H1 (cell line): ENCODE data around the gene FAM181A. TPM values are rescaled to one million over a fixed set of nuclear protein-coding genes. Genes with fewer than 3 reads are reported as not detected.

ENCODE experiments used
- CTCF ChIA-PET: fragments of 300-600 bp; sonication (Branson Sonifier 250); formaldehyde crosslinking; loops from one replicate; lab custom pipeline; 2021; ENCODE audit not compliant: partially characterized antibody; lab: Charles Lee
- POLR2A ChIA-PET: fragments of 300-600 bp; sonication (Branson Sonifier 250); formaldehyde crosslinking; loops from one replicate; lab custom pipeline; 2021; ENCODE audit warnings: inconsistent platforms; ENCODE audit not compliant: partially characterized antibody; lab: Charles Lee
- DNase-seq, 2 experiments: peaks; one replicate each; pipeline versions ENCODE4 v3.0.0 to v3.0.0-alpha.2; 2010 to 2022; ENCODE audit warnings: low spot score in 2 of 2, low read depth in 1 of 2, mixed read lengths in 1 of 2
- FAIRE-seq: peaks from 2 replicates; lab custom pipeline; 2011; peaks lifted over from hg19 to GRCh38; lab: Jason Lieb, UNC
- H2AFZ ChIP-seq: 2 replicates; pipeline ENCODE4 v1.8.1; 2012; ENCODE audit warnings: low read length, inconsistent platforms
- H2AK5ac ChIP-seq: 2 replicates; pipeline ENCODE4 v1.6.1; 2013; ENCODE audit warnings: low read depth, low read length
- H2BK120ac ChIP-seq: replicated peaks from 2 replicates; pipeline ENCODE3; 2013; ENCODE audit warnings: low read depth, low read length, inconsistent platforms
- H2BK12ac ChIP-seq: 2 replicates; pipeline ENCODE4 v1.6.1; 2013; ENCODE audit warnings: low read depth, low read length
- H2BK15ac ChIP-seq: 2 replicates; pipeline ENCODE4 v1.6.1; 2013; ENCODE audit warnings: low read length
- H2BK20ac ChIP-seq: 2 replicates; pipeline ENCODE4 v1.6.1; 2013; ENCODE audit warnings: low read length
- H2BK5ac ChIP-seq: 2 replicates; pipeline ENCODE4 v1.6.1; 2013; ENCODE audit warnings: low read depth, low read length
- H3K14ac ChIP-seq: 2 replicates; pipeline ENCODE4 v1.6.1; 2013; ENCODE audit warnings: inconsistent platforms; ENCODE audit not compliant: insufficient read length
- H3K18ac ChIP-seq: 2 replicates; pipeline ENCODE4 v1.6.1; 2013; ENCODE audit warnings: low read length; ENCODE audit errors: extremely low read depth
- H3K23ac ChIP-seq: 2 replicates; pipeline ENCODE4 v1.6.1; 2013; ENCODE audit warnings: inconsistent platforms; ENCODE audit not compliant: insufficient read length
- H3K23me2 ChIP-seq: 2 replicates; pipeline ENCODE4 v1.6.1; 2013; ENCODE audit warnings: low read depth, low read length
- H3K27ac ChIP-seq: 2 replicates; pipeline ENCODE4 v1.6.1; 2011; ENCODE audit warnings: low read depth, low read length, inconsistent platforms
- H3K27me3 ChIP-seq, 4 experiments: replicated peaks in 1 of 4; 1 replicate in 1 of 4; 2 replicates in 3 of 4; pipeline versions ENCODE4 v1.6.1 to v1.8.1; 2011 to 2013; ENCODE audit warnings: low read length in 3 of 4, mild to moderate bottlenecking in 3 of 4, inconsistent platforms in 2 of 4, mixed read lengths in 2 of 4, moderate library complexity in 1 of 4; ENCODE audit not compliant: control insufficient read depth in 3 of 4, insufficient read depth in 3 of 4; ENCODE audit errors: extremely low read depth in 1 of 4
- H3K36me3 ChIP-seq, 4 experiments: 2 replicates each; pipeline versions ENCODE4 v1.6.1 to v1.8.1; 2011 to 2013; ENCODE audit warnings: mild to moderate bottlenecking in 4 of 4, low read length in 3 of 4, moderate library complexity in 2 of 4, control low read depth in 1 of 4, inconsistent platforms in 1 of 4; ENCODE audit not compliant: insufficient read depth in 4 of 4, control insufficient read depth in 2 of 4
- H3K4ac ChIP-seq: replicated peaks from 2 replicates; pipeline ENCODE3; 2013; ENCODE audit warnings: low read length, low read depth, mixed read lengths, inconsistent platforms; ENCODE audit not compliant: insufficient read length
- H3K4me1 ChIP-seq, 4 experiments: replicated peaks in 1 of 4; 1 replicate in 1 of 4; 2 replicates in 3 of 4; pipeline versions ENCODE4 v1.6.1 to v1.8.1; 2011 to 2013; ENCODE audit warnings: low read length in 3 of 4, inconsistent platforms in 2 of 4, mixed read lengths in 1 of 4; ENCODE audit not compliant: insufficient read depth in 4 of 4, control insufficient read depth in 3 of 4
- H3K4me2 ChIP-seq, 2 experiments: 2 replicates each; pipeline versions ENCODE4 v1.6.1 to v1.8.1; 2011 to 2013; ENCODE audit warnings: low read depth in 2 of 2, low read length in 2 of 2, control low read depth in 1 of 2, inconsistent platforms in 1 of 2, mild to moderate bottlenecking in 1 of 2; ENCODE audit not compliant: insufficient read depth in 1 of 2
- H3K4me3 ChIP-seq, 4 experiments: fragments of 200-600, 300-600 bp in 1 of 4; sonication (generic), shearing (Covaris generic), sonication (Bioruptor Twin) in 1 of 4; 2 replicates each; pipeline versions ENCODE4 v1.5.1 to v1.8.1; 2011 to 2016; ENCODE audit warnings: low read length in 4 of 4, low read depth in 3 of 4, control low read depth in 2 of 4, inconsistent platforms in 2 of 4, mild to moderate bottlenecking in 2 of 4, mixed read lengths in 1 of 4, moderate library complexity in 1 of 4; ENCODE audit not compliant: insufficient read depth in 2 of 4; ENCODE audit errors: extremely low read depth in 1 of 4
- H3K56ac ChIP-seq: replicated peaks from 2 replicates; pipeline ENCODE3; 2013; ENCODE audit warnings: low read depth, mild to moderate bottlenecking, mixed read lengths, low read length, inconsistent platforms; ENCODE audit not compliant: insufficient read length
- H3K79me1 ChIP-seq: 2 replicates; pipeline ENCODE4 v1.6.1; 2013; ENCODE audit warnings: low read depth, low read length, control low read depth
- H3K79me2 ChIP-seq, 2 experiments: 2 replicates each; pipeline versions ENCODE4 v1.6.1 to v1.8.1; 2012 to 2013; ENCODE audit warnings: low read length in 2 of 2, mild to moderate bottlenecking in 2 of 2, inconsistent platforms in 1 of 2; ENCODE audit not compliant: insufficient read depth in 2 of 2, control insufficient read depth in 1 of 2
- H3K9ac ChIP-seq, 4 experiments: replicated peaks in 1 of 4; 1 replicate in 1 of 4; 2 replicates in 3 of 4; pipeline versions ENCODE4 v1.6.1 to v1.8.1; 2011 to 2013; ENCODE audit warnings: low read depth in 3 of 4, low read length in 3 of 4, control low read depth in 2 of 4, mild to moderate bottlenecking in 2 of 4, moderate library complexity in 2 of 4, inconsistent platforms in 1 of 4; ENCODE audit errors: extremely low read depth in 1 of 4
- H3K9me3 ChIP-seq, 2 experiments: 2 replicates each; pipeline versions ENCODE4 v1.6.1 to v1.8.1; 2012 to 2013; ENCODE audit warnings: mild to moderate bottlenecking in 2 of 2, moderate library complexity in 2 of 2, control low read depth in 1 of 2, inconsistent platforms in 1 of 2, low read depth in 1 of 2, low read length in 1 of 2, mixed read lengths in 1 of 2; ENCODE audit not compliant: insufficient read depth in 2 of 2
- H4K20me1 ChIP-seq, 2 experiments: replicated peaks in 1 of 2; 2 replicates each; pipeline versions ENCODE3 to v1.8.1; 2011 to 2013; ENCODE audit warnings: inconsistent platforms in 2 of 2, low read length in 2 of 2, mild to moderate bottlenecking in 1 of 2; ENCODE audit not compliant: insufficient read depth in 2 of 2, control insufficient read depth in 1 of 2
- H4K5ac ChIP-seq: 2 replicates; pipeline ENCODE4 v1.6.1; 2013; ENCODE audit warnings: low read length, low read depth, mixed read lengths, inconsistent platforms; ENCODE audit not compliant: insufficient read length
- H4K8ac ChIP-seq: 2 replicates; pipeline ENCODE4 v1.8.0; 2013; ENCODE audit warnings: mild to moderate bottlenecking, moderate library complexity, low read length, inconsistent platforms; ENCODE audit not compliant: insufficient read depth; ENCODE audit errors: extremely low read depth
- H4K91ac ChIP-seq: replicated peaks from 2 replicates; pipeline ENCODE3; 2013; ENCODE audit warnings: low read length, mixed read lengths, inconsistent platforms; ENCODE audit not compliant: insufficient read length
- RXRA ChIP-seq: IDR thresholded peaks from 2 replicates; pipeline ENCODE4 v1.6.1; 2011; ENCODE audit warnings: low read depth, mild to moderate bottlenecking, low read length, moderate library complexity; ENCODE audit not compliant: insufficient read depth
- WGBS, 2 experiments: shearing (Covaris generic) in 1 of 2; methylation state at CpG; one replicate each; pipeline versions ENCODE4 v1.1.6 to v1.1.7; 2013 to 2015; ENCODE audit warnings: low lambda C conversion rate in 2 of 2, mixed read lengths in 2 of 2, inconsistent platforms in 1 of 2, low coverage in 1 of 2, missing lambda C conversion rate in 1 of 2; ENCODE audit not compliant: insufficient replicate concordance in 2 of 2, insufficient coverage in 1 of 2, insufficient read length in 1 of 2; ENCODE audit errors: extremely low coverage in 1 of 2, missing lambda C conversion rate in 1 of 2; 5-methylcytosine and 5-hydroxymethylcytosine counted together
- polyA plus RNA-seq, 7 experiments: library from polyadenylated mRNA; depleted of rRNA in 3 of 7; stranded (reverse) in 5 of 7; unstranded in 2 of 7; fragments of >200 nt in 5 of 7; fragments of 200-250 nt in 2 of 7; gene quantifications; 1 replicate in 5 of 7; 2 replicates in 1 of 7; 4 replicates in 1 of 7; pipeline versions ENCODE4 v1.2.1 to v1.2.3, GENCODE V29; 2011 to 2013; ENCODE audit warnings: missing spikeins in 2 of 7, mixed read lengths in 2 of 7
- total RNA-seq: library from RNA; stranded (reverse); fragmentation: NEBNext Ultra II Directional; extraction: Animal tissue kit (Norgen Biotek cat#: 25700); gene quantifications from 2 replicates; pipeline ENCODE4 v1.2.1, GENCODE V29; 2021
- TF ChIP-seq, protein P1 (sequence below): IDR thresholded peaks from 2 replicates; pipeline ENCODE4 v1.6.1; 2012; ENCODE audit warnings: inconsistent platforms

FAM181A gene
- total and polyA plus RNA-seq, 2 of the 8 experiments (the other 6 are each of a cell fraction or from before 2014, with no cell fraction given), result not detected

DNA sequence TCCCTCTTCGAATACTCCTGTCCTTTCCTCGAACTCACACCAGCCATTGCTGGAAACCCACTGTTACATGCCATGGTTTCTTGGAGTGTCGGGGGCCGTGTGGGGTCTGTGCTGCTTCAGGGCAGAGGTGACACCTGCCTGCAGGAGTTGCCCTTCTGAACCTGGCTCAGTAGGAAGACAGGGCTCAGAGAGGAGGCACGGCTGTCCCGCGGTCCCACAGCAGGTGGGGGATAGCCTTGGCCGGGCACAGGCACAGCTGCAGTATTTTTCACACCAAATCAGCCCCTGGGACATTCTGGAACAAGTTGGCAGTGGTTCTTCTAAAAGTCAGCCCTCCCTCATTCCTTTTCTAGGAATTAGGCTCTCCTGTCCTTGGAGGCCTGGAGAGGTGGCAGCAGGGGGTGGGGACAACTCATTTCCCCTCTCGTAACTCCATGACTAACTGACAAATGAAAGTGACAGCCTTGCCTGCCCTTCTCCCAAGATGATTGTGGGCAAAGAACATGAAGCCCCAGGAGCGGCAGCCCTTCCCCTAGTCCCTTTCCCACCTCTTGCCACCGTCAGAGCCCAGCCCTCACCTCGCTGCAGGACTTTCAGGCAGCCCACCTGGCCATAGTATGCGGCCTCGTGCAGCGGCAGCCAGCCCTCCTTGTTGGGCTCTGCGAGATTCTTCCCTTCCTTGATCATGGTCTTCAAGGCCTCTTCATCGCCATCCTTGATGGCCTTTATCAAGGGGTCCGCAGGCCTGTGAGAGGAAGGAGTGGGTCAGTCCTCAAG lies 26.8 kb downstream of the FAM181A start:
- Histone ChIP-seq H3K4ac (no peak overlapping the region), H3K18ac (no peak overlapping the region; the same call in 1 of the 2 replicates), H4K20me1 (no peaks in the 10 kb centered on the region), H3K4me2 (no peak overlapping the region), H4K91ac (no peak overlapping the region), H3K56ac (no peak overlapping the region), H3K79me1 (no peaks in the 10 kb centered on the region), H4K8ac (no peak overlapping the region), H2BK120ac (no peak overlapping the region), H3K27me3 (no peaks in the 10 kb centered on the region), H2AFZ (no peak overlapping the region), H3K14ac (no peak overlapping the region), H3K4me1 (peaks cover 0 to 12% (median 4%) of the 10 kb centered on the region in 4 experiments; a peak in 3 of 7 replicates), H3K23ac (no peak overlapping the region), H3K4me3 (no peak overlapping the region), H3K9me3 (no peaks in the 10 kb centered on the region), H3K9ac (no peak overlapping the region), H2BK12ac (peak overlapping the region; percentile 4; the same call in 1 of the 2 replicates), H2BK5ac (peak overlapping the region; percentile 16; the same call in 1 of the 2 replicates), H2BK20ac (no peak overlapping the region), H4K5ac (no peak overlapping the region), H3K79me2 (no peaks in the 10 kb centered on the region), H2AK5ac (no peak overlapping the region), H3K23me2 (no peaks in the 10 kb centered on the region), H3K36me3 (no peaks in the 10 kb centered on the region), H3K27ac (no peak overlapping the region), H2BK15ac (peak overlapping the region; percentile 19; the same call in 1 of the 2 replicates)
- WGBS, 2 experiments, result 93% methylated on average over 18 of the region's 18 CpGs; no CpG with 5 or more reads in 1 of the 2 experiments
- CTCF ChIA-PET, result interaction anchor here (1.0 to 20.5 kb wide), 8 partner anchors 11 to 161 kb away, joined by 3 to 484 read pairs (median 11); partner anchors contain the start of genes ASB2, CCDC197, DDX24 and IFI27L1
- FAIRE-seq (no peak), DNase-seq (no peak)
- POLR2A ChIA-PET, result no interaction called here
- no peak for TF ChIP-seq RXRA
- TF ChIP-seq, protein P1, sequence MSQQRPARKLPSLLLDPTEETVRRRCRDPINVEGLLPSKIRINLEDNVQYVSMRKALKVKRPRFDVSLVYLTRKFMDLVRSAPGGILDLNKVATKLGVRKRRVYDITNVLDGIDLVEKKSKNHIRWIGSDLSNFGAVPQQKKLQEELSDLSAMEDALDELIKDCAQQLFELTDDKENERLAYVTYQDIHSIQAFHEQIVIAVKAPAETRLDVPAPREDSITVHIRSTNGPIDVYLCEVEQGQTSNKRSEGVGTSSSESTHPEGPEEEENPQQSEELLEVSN, result no peak
